Fibroblast of pulmonary artery (primary cell): ENCODE data around the gene CCDC40.
"Not testable (repeated sequence)": the region's sequence is repeated elsewhere in the genome, so short reads cannot be mapped to it uniquely, and the experiment has no call there.

Experiments
- DNase-seq: peaks from one replicate; pipeline ENCODE4 v3.0.0-alpha.2; 2010; ENCODE audit warnings: low read depth
- H3K4me3 ChIP-seq: replicated peaks from 2 replicates; pipeline ENCODE4 v1.5.1; 2011; ENCODE audit warnings: low read depth, mild to moderate bottlenecking, control low read depth, low read length, moderate library complexity
- CTCF ChIP-seq: IDR thresholded peaks from 2 replicates; pipeline ENCODE4 v1.5.1; 2011; ENCODE audit warnings: mild to moderate bottlenecking, control low read depth, low read length, inconsistent platforms; ENCODE audit errors: missing control alignments

The CCDC40 gene

GRCh38 chr17:80043963-80044362 lies 7.5 kb downstream of the CCDC40 start:
- DNase-seq = no peak
- no peak for TF ChIP-seq CTCF
- no peak overlapping the region for H3K4me3 ChIP-seq

- H3K4me3 ChIP-seq = no peak overlapping the region
- TF ChIP-seq CTCF = no peak
- DNase-seq = no peak
These were observed 9.3 kb downstream of the CCDC40 start for GRCh38 chr17:80045703-80046102.

- not testable (repeated sequence) for H3K4me3 ChIP-seq
These were observed 10.3 kb downstream of the CCDC40 start for GRCh38 chr17:80046709-80047108.

GRCh38 chr17:80047176-80047575 lies 10.7 kb downstream of the CCDC40 start:
- DNase-seq = no peak
- TF ChIP-seq CTCF = no peak
- no peak overlapping the region for H3K4me3 ChIP-seq

More at GRCh38 chr17:80046709-80047108, 10.3 kb downstream of the CCDC40 start:
- not testable (repeated sequence) for DNase-seq

GRCh38 chr17:80049986-80050385 lies 13.5 kb downstream of the CCDC40 start:
- no peak overlapping the region for H3K4me3 ChIP-seq
- no peak for TF ChIP-seq CTCF
- DNase-seq = no peak

GRCh38 chr17:80050706-80051105 lies 14.3 kb downstream of the CCDC40 start:
- no peak for DNase-seq
- no peak for TF ChIP-seq CTCF

GRCh38 chr17:80051681-80052080 lies 15.2 kb downstream of the CCDC40 start:
- no peak for TF ChIP-seq CTCF
- DNase-seq = no peak
- H3K4me3 ChIP-seq = no peak overlapping the region

More at GRCh38 chr17:80050706-80051105, 14.3 kb downstream of the CCDC40 start:
- H3K4me3 ChIP-seq = no peak overlapping the region
